HG03439 (cell line): ENCODE data around the gene WDFY2.

Experiments
- ATAC-seq: cut with Tn5 transposase; IDR thresholded peaks from one replicate; pipeline ENCODE4 v1.9.1; 2021; ENCODE audit warnings: mild to moderate bottlenecking, moderate library complexity; ENCODE audit not compliant: unreplicated experiment

Gene WDFY2

DNA sequence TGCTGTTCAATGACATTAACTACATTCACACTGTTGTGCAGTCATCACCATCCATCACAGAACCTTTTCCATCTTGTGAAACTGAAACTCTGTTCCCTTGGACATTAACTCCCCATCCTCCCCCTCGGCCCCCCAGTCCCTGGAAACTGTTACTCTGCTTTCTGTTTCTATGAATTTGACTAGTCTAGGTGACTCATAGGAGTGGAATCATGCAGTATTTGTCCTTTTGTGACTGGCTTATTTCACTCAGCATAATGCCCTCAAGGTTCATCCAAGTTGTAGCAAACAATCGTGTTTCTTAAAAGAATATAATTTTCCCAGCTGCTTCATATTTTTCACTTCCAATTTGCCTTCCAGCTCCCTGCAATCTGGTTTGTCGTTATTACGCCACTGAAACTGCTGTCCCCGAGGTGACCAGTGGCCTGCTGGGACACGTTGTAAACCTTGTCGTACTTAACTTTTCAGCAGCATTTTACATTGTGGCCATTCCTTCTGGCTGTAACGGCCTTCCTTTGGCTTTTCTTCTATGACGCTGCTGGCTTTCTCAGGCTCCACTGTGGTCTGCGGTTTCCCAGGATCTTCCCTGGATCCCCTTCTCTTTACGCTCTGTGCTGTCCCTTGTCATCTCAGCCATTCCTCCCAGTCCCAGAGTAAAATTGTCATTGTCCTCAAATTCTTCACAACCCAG lies 145.7 kb downstream of the WDFY2 start:
- ATAC-seq: no peak

DNA sequence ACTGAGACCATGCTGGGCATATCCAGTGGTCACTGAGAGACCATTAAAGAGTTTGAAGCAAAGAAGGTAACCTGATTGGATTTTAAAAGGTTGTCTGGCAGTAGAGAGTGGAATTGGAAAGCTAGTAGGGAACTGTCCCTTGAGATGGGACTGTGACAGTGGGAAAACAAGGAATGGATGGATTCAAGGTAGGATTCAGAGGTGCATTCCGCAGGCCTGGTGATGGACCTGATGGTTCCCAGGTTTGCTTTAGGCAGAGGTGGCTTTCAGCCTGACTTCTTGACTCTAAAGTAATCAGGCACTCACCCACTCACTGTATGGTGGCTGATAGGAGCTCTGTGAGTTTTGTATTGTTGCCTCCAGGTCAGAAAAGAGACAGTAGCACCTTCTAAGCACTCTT lies 146.7 kb downstream of the WDFY2 start:
- ATAC-seq: no peak

DNA sequence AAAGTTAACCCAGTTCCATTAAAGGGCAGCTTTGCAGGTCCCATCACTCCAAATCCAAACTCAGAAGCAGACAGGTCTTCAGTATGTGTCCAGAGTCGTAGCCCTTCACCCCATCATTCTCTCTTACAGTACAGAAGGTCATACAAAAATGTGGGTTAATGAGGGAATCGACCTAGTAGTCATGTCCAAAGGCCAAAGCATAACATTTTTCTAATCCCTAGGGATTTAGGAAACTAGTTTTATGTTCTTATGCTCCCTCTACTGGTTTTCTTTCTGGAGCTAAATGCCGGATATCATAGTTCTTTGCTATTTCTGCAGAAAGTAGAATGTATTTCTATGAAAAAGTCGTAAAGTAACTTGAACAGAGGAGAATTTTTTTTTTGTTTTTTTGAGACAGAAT lies 147.5 kb downstream of the WDFY2 start:
- no peak for ATAC-seq

DNA sequence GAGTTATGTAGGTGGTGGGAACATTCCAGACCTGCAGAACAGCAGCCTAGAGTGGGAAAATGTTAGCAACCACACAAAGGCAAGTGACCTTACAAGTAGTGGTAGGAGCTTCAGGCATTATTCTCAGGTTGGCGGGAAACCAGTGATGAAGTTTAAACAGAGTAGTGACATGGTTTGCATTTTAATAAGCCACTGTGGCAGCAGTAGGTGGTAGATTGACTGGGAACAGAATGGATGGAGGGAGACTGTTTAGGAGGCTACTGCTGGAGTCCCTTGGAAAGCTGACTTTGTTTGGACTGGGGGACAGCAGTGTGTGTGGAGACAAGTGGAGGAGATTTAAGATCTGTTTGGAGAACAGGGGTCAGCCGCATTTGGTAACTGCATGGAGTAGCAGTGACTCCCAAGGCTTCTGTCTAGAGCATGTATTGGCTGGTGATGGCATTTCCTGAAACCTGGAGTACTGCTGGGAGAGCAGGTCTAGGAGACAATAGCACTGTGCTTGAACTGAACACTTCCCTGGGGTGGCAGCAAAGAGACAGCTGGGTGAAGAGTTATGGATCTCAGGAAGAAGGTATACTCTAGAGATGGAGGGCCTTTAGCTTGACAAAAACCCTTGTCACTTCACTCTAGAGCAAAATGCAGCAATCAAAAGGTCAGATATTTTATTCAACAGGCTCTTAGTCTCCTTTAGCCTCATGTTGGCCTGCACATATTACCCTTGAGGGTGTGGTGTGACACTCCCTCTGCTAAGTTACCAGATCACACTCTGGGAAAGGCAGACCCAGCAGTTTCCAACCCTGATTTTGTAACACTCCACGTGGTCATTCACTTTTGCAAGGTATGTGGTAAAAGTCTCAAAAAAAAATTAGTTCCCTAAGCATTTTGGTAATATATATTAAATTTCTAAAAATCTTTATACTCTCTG lies 149.4 kb downstream of the WDFY2 start:
- no peak for ATAC-seq

DNA sequence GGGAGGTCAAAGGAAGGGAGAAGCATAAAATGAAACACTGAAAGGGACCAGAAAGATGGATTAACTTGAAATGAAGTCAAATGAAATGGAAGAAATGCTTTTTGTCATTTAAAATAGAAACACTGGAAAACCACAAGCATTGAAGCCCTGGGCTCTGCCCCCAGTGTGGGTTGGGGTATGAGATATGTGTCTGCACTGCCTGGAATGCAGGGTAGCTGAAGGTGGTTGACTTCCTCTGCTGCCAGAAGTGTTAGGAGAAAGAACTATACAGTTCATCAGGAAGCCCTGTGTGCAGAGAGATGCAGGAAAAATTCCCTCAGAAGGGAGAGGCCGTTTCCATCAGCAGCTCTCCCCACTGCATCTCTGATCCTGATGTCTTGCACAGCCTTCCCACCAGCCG lies 150.5 kb downstream of the WDFY2 start:
- ATAC-seq: no peak

DNA sequence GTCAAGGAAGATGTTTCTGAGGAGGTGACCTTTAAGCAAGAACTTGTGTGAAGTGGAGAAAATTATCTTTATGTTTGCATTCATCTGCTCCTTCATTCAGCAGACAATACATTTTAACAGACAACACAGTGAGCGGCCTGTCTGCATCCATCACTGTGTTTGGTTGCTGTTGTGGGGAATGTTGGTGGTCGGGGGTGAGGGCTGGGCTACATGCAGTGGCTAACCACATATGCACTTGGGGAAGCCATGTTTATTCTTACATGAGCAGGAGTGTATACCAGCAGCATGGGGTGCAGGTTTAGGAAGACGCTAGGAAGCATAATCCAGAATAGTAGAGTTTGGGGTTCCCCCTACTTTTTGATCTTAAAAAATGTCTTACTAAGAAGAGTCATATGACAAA lies 153.3 kb downstream of the WDFY2 start:
- no peak for ATAC-seq

DNA sequence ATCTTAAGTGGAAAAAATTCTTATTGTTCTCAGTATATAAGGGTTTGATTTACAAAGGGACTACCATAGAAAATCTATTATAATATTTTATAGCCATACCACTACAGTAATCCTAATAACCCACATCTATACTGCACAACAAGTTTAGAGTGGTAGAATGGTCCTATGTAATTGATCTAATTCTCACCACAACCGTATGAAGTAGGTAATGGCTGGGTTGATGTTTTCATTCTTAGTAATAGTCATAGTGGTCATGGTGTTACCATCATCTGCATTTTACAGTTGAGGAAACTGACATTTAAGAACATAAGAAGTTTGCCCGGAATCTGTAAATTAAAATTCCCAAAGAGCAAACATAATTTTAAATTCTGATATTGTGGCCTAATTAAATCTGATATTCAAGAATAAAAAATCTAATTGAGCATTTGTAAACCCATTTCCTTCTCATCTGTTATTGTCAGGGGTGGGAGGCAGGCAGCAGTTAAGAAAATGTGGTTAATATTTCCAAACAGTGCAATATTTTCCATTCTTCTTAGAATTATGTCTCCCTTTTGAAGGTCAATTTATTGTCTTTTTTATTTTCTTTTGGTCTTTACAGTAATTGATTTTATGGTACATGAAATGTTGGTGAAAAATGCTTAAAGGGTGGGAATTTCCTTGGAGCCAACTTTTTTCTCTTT lies 154.1 kb downstream of the WDFY2 start:
- no peak for ATAC-seq

DNA sequence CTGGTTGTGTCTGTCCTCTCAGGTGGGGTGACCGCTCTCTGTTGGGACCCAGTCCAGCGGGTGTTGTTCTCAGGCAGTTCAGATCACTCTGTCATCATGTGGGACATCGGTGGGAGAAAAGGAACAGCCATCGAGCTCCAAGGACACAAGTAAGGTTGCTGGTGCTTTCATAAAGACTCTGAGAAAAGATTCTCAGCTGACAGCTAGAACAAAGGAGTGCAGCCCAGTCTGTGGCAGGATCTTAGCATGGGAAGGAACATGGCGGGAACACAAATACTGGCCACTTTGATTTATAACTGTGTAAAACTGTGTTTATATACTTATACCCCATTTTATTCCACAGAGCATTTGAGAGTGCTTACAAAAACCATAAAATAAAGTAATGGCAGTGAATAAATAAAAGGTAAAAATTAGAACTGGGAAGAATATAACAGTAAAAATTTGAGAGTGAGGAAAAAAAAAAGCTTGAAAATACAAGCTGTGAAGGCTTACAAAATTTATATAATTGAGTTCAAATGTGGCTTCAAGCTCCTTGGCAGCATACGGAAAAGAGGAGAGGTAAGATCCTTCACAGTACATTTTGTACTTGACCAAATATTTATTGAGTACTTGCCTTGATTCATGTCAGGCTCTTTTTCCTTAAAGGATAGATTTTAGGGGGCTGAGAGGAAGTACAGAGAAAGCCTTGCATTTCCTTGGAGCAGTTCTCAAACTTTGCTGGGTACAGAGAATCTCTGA lies 154.9 kb downstream of the WDFY2 start:
- ATAC-seq: no peak

DNA sequence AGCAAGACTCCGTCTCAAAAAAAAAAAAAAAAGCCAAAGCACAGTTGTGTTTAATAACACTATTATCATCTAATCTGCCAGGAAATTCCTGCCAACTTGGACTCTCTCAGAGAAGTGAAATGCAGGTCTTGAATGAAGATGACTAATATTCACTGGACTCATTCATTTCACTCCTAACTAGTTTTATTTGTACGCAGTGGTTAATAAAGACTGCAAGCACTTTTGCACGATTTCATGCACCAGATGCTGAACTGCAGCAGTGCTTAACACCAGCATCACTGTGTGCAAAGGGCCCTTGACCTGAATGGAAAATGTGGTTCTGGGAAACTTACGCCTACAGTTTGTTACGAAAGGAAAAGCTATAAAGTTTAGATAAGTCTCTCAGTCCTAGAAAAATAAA lies 156.4 kb downstream of the WDFY2 start:
- no peak for ATAC-seq

DNA sequence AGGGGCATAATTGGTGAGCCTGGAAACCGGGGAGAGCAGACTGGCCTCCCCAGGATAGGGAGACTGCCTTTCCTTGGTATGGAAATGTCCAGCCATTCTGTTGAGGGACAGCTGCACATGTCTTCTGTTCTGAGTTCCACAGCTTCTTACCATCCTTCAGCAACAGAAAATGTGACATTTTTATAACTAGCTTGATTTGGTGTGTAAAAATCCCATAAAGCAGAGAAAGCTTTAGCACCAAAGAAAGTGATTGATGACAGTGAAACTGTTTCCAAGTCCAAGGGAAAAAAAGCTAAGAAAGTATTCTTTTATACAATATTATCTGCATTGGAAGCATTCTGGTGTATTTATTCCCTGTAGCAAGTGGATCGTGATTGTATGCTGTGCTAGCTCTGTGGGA lies 157.8 kb downstream of the WDFY2 start:
- ATAC-seq: no peak

DNA sequence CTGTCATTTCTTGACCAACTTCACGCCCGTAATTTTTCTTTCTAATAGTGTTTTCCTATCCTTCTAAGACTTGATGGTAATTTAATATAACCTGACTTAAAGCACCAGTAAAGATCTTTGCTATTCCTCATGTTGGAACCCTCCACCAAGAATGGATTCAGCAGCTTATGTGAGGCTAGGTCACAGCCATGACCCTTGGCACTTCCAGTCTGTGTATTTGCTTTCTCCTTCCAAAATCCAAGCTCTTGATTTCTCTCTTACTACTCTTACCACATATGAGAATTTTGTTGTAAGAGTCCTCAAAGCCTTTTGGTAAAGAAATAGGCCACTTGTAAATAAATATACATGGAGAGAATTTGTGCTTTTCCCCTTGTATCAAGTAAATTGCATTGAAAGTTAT lies 158.3 kb downstream of the WDFY2 start:
- no peak for ATAC-seq

DNA sequence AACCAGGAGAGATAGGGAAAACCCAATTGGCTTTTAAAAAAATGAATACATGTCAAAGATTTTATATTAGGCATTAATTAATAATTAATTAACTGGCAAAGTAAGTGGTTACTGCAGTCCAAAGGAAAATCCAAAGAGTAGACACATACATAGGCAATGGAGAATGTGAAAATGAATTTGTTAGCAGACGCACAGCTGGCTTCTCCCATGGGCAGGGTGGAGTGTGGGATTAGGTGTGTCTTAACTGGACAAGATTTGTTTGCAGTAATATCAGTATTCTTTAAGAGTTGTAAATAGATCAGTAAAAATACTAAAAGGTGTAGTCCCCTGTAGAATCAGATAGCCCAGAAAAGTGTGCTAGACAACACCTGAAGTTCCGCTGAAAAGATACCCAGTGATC lies 161.0 kb downstream of the WDFY2 start:
- no peak for ATAC-seq

DNA sequence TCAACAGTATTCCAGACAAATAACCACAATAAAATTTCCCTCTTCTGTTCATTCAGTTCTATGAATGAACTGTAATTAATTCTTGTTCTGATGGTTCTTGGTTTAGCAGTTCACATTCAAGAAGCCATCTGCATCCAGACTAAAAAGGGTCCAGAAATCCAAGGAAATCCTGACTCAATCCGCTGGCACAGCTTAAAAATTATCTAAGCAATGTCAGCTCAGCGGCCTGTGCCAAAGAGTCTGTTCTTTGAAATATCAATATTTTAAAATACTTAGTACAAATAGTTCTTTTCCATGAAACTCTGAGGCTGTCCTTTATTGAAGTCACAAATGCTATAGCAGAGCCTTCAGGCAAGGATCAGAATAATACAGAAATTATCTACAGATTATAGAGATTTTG lies 162.5 kb downstream of the WDFY2 start:
- no peak for ATAC-seq

DNA sequence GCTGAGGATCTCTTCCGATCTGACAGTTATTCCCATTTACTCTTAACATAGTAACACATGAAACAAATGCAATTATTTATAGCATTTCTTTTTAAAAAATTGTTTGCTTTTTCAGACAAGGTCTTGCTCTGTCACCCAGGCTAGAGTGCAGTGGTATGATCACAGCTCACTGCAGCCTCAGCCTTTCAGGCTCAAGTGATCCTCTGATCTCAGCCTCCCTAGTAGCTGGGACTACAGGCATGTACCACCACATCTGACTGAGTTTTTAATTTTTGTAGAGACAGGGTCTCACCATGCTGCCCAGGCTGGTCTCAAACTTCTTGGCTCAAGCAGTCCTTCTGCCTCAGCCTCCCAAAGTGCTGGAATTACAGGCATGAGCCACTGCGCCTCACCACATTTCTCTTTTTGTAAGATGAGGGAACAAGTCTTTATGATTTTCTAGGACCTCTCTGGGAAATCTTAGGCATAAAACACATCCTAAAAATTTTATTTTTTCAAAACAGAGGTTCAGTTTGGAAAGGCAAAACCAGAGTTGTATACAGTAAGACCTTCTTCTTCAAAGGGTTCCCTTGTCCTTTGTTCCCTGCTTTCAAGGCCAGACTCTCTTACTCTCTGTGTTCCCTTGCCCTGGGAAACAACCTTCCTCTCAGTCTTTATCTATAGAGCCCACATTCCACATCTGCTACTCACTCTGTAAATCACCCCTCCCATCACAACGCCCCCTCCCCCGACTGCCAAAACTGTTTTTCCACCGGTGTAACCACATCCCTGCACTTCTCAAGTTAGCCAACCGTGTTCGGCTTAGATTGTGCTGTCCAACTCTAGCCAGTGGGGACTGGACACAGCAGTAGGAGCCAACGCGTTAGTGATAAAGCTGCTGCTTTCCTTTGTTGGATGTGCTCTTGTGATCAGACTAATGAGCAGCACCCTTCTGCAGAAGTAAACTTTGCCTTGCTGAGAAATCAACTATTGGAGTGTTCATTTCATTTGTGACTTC lies 163.5 kb downstream of the WDFY2 start:
- ATAC-seq: no peak

DNA sequence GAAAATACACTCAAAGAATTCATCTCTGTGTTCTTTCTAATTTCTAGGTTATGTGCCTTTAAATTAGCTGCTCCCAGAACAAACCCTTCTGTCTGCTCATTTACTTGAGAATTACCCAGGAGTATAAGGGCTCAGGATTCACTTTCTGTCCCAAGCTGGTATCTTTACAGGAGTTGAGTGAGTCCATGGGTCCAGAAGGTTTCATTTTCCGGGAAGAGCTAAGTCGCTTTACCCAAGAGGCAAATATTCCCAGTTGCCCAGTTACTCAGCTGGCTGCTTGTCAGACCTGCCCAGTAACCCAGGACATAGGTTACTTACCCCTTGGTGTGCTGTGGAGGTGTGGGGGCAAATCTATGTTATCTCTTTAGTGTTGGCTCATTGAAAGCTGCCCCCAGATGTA lies 172.4 kb downstream of the WDFY2 start:
- no peak for ATAC-seq

DNA sequence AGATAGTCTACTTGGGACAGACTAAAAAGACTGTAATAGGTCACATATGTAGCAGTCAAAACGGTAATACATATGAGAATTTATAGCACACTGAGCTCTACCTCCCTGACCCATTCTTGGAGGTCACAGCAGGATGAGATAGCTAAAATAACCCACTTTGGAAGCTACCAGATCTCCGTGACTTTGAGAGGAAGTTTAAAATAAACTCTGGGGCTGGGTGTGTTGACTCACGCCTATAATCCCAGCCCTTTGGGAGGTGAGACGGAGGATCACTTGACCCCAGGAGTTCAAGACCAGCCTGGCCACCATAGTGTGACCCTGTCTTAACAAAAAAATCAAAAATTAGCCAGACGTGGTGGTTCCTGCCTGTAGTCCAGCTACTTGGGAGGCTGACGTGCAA lies 174.4 kb downstream of the WDFY2 start:
- ATAC-seq: no peak

DNA sequence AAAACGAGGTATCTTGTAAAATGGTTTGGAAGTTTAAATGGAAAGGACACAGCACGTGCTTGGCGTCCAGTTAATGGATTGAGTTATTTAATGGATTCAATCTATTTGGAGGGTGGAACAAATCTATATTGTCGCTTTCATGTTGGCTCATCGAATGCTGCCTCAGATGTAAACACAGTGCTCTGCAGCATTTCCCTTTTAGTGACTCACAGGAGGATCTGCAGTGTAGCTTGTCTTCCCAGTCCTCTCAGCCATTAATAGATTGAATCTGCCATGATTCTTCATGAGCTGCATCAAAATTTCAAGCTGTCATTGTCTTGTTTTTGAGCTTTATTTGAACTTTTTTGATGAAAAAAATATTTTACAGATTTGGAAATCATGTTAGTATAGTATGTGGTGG lies 175.0 kb downstream of the WDFY2 start:
- no peak for ATAC-seq

DNA sequence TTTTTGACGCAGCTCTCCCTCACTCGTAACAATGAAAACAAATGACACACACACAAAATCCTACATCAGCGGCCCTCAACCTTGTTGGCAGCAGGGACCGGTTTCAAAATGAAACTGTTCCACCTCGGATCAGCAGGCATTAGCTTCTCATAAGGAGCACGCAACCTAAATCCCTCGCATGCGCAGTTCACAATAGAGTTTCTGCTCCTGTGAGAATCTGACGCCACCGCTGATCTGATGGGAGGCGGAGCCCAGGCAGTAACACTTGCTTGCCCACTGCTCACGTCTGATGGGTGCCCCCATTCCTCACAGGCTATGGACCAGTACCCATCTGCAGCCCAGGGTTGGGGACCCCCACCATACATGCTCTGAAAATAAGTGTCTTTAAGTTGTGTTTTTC lies 176.3 kb downstream of the WDFY2 start:
- ATAC-seq: no peak

DNA sequence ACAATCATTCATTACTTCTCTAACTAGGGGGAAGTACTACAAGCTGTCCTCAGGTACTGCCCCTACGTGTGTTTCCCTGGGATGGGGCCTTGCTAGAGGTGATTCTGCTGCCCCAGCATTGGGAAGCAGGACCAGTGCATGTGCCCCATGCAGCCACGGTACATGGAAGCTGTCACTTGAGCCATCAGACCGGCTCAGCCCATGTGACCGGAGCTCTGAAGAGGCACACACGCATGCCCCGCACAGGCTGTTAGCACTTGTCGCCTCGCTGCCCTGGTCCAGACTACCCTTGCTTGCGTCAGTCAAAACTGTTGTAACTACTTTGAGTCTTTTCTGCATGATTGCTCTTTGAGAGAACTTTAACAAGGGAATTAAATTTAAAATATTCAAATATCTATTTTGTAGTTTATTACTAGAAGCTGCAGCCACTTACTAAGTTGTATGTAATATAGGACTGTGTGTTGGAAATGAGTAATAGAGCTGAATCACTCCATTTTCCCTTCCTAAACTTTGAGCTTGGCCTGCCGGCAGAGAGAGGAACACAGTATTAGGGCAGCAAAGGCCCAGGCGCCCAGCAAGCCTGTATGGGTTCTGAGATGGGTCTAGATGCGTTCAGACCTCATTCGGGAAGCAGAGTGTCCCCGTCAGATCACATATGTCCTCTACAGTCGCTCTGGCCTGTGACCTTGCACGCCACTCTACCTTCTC lies 177.5 kb downstream of the WDFY2 start:
- ATAC-seq: no peak
